ENCODE measurements around the gene JAK2.
"Not testable (repeated sequence)": the region's sequence is repeated elsewhere in the genome, so short reads cannot be mapped to it uniquely, and the experiment has no call there.

JAK2 gene

DNA sequence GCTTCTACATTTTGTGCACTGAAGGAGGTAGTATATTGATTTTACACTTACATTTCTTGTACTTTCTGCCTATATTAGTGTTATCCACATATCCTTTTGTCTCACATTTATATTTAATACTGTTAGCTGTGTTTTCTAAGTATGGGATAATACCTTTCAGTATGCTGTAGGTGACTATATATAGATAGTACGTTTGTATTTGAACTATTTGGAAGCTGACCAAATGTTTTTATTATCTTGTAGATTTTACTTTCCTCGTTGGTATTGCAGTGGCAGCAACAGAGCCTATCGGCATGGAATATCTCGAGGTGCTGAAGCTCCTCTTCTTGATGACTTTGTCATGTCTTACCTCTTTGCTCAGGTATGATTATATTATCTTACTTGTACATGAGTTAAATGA, 59.1 kb downstream of the JAK2 start:
- DNase-seq = no peak

DNA sequence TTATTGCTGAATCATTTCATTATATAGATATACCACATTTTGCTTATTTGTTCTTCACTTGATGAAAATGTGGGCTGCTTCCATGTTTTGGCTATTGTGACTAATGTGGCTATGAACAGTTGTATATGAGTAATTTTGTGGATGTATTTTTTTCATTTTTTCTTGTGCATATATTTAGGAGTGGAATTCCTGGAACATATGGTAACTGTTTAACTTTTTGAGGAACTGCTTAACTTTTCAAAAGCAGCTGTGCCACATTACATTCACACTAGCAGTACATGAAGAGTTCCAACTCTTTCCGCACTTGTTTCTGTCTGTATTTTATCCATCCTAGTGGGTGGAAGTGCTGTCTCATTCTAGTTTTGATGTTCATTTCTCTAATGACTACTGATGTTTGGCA, 67.8 kb downstream of the JAK2 start:
- no peak for DNase-seq

DNA sequence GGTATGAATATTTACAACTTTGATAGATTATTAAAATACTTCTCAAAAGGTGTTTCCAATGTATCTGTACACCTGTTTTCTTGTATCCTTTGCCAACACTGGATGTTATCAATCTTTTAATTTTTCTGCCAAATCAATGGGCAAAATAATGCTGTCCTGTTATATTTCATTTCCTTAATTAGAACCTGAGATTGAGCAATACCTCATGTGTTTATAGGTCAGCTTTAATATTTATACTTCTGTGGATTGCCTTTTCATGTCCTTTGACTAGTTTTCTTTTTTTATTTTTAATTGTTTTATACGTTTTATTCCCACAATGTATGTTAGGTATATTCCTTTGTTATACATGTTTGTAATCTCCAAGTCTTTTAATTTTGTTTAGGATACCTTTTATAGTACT, 77.6 kb downstream of the JAK2 start:
- DNase-seq = no peak

DNA sequence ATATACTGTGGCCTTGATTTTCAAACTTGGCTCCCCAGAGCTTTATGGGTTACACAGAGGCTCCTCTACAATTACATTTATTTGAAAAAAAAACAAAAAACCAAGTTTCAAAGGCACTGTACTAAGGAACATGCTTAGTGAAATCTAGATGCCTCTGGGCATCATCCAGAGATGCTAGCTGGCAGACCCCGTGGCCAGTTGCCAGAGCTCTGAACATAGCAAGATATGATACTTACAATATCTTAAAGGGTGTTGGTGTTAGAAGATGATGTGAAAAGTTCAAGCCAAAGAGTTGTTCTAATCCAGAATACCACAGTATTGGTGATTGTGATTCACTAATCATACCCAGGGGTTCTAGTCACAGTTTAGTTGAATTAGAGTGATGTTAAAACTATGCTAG, 87.8 kb downstream of the JAK2 start:
- no peak for DNase-seq

DNA sequence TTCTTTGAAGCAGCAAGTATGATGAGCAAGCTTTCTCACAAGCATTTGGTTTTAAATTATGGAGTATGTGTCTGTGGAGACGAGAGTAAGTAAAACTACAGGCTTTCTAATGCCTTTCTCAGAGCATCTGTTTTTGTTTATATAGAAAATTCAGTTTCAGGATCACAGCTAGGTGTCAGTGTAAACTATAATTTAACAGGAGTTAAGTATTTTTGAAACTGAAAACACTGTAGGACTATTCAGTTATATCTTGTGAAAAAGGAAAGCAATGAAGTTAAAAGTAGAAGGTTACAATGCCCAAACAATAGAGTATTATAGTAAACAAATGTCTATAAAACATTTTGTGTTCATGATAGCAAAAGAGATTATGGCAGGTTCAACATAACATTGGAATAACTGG, 88.6 kb downstream of the JAK2 start:
- no peak for DNase-seq

DNA sequence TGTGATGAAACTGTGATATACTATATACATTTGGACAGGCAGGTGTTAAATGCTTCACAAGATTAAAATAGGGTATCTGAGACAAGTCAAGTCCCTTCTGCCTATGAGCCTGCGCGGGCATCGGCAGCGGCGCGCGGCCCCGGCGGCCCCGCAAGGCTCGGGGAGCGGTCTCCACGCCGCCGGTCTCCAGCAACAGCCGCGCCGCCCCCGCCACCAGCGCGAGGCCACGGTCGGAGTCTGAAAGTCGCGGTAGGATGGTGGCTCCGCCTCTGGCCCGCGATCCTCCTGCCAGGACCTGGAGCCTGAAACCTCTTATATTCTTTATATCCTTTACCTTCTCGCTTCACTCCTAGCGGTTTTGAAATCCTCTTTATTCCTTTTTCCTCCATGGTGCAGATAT, 100.9 kb downstream of the JAK2 start:
- no peak for DNase-seq

DNA sequence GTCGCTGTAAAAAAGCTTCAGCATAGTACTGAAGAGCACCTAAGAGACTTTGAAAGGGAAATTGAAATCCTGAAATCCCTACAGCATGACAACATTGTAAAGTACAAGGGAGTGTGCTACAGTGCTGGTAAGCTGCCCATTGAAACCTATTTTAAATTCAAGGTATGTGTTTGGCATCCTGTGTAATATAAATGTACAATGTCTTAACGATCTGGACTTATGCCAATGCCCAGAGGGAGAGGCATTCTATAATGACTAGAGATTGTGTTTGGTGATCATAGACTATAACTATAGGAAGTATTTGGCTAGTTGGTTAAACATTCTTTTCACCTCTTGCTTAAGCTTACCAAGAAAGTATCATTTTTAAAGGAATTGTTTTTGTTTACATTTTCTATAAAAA, 104.7 kb downstream of the JAK2 start:
- DNase-seq = no peak

DNA sequence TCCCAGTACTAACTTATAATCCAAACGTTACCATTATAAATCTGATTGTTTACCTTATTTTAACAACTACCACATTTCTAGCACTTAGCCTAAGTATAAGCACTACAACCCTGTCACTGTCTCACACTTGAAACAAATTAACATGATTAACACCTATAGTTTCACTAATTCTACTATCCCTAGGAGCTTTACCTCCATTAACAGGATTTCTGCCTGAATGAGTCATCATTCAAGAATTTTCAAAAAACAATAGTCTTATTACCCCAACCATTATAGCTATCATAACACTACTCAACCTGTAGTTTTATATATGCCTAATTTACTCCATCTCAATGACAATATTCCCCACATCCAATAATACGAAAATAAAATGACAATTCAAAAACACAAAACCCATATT, 110.7 kb downstream of the JAK2 start:
- DNase-seq = no peak

DNA sequence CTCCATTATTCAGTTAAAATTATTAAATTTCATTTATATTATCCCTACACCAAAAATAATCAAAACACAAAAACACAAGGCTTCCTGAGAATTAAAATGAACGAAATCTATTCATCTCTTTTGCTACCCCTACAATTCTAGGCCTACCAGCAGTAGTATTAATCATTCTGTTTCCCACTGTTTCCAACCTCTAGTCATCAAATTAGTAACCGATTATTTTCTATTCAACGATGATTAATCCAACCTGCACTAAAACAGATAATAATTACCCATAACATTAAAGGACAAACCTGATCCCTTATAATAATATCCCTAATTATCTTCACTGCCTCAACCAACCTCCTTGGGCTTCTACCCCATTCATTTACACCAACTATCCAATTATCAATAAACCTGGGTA, 114.4 kb downstream of the JAK2 start:
- no peak for DNase-seq

DNA sequence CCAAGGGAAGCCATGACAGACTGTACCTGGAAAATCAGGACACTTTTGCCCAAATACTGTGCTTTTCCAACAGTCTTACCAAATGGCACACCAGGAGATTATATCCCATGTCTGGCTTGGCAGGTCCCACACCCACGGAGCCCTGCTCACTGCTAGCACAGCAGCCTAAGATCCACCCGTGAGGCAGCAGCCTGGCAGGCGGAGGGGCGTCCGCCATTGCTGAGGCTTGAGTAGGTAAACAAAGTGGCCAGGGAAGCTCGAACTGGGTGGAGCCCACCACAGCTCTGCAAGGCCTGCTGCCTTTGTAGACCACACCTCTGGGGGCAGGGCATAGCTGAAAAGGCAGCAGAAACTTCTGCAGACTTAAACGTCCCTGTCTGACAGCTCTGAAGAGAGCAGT, 116.1 kb downstream of the JAK2 start:
- DNase-seq = not testable (repeated sequence)

DNA sequence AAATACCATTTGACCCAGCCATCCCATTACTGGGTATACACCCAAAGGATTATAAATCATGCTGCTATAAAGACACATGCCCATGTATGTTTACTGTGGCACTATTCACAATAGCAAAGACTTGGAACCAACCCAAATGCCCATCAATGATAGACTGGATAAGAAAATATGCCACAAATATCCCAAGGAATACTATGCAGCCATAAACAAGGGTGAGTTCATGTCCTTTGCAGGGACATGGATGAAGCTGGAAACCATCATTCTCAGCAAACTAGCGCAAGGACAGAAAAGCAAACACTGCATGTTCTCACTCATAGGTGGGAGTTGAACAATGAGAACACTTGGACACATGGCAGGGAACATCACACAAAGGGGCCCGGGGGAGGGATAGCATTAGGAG, 121.4 kb downstream of the JAK2 start:
- DNase-seq = not testable (repeated sequence)

DNA sequence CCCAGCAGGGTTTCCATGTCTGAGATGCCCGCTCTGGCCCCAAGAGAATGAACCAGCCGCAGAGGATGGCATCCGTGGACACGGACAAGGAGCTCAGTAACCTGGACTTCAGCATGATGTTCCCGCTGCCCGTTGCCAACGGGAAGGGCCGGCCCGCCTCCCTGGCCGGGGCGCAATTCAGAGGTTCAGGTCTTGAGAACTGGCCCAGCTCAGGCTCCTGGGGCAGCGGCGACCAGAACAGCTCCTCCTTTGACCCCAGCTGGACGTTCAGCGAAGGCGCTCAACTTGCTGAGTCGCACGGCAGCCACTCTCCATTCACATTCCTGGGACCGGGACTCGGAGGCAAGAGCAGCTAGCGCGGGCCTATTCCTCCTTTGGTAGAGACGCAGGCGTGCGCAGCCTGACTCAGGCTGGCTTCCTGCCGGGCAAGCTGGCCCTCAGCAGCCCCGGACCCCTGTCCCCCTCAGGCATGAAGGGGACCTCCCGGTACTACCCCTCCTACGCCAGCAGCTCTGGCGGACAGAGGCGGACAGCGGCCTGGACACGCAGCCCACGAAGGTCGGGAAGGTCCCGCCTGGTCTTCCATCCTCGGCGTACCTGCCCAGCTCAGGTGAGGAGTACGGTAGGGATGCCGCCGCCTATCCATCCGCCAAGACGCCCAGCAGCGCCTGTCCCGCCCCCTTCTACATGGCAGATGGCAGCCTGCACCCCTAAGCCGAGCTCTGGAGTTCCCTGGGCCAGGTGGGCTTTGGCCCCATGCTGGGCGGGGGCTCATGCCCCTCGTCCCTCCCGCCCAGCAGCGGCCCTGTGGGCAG, 126.0 kb downstream of the JAK2 start:
- no peak for DNase-seq

DNA sequence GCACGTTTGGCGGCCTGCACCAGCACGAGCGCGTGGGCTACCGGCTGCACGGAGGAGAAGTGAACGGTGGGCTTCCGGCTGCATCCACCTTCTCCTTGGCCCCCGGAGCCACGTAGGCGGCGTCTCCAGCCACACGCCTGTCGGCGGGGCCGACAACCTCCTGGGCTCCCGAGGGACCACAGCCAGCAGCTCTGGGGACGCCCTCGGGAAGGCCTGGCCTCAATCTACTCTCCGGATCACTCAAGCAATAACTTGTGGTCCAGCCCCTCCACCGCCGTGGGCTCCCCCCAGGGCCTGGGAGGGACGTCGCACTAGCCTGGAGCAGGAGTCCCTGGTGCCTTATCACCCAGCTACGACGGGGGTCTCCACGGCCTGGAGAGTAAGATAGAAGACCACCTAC, 126.6 kb downstream of the JAK2 start:
- no peak for DNase-seq

DNA sequence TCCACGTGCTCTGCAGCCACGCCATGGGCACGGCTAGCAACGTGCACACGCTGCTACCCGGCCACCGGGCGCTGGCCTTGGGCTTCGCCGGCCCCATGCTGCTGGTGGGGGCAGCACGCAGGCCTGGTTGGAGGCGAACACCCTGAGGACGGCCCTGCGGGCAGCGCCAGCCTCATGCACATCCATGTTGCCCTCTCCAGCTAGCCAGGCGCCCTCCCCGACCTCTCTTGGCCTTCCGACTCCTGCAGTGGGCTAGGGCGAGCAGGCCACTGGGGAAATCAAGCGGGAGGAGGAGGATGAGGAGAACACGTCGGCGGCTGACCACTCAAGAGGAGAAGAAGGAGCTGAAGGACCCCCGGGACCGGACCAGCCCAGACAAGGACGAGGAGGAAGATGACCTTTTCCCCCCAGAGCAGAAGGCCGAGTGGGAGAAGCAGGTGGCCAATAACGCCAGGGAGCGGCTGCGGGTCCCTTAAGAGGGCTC, 127.1 kb downstream of the JAK2 start:
- no peak for DNase-seq

DNA sequence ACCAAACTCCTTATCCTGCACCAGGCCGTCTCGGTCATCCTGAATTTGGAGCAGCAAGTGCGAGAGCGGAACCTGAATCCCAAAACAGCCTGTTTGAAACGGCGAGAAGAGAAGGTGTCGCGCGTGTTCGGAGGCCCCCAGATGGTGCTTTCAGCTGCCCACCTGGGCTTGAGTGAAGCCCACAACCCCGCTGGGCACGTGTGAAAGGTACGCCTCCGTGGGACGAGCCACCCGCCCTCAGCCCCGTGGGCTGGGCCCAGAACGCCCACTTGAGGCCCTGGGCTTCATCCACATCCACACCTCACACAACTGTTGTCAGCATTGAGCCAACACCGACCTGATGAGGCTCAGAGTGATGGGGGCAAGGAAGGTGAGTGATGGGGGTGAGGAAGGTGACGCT, 127.6 kb downstream of the JAK2 start:
- no peak for DNase-seq

DNA sequence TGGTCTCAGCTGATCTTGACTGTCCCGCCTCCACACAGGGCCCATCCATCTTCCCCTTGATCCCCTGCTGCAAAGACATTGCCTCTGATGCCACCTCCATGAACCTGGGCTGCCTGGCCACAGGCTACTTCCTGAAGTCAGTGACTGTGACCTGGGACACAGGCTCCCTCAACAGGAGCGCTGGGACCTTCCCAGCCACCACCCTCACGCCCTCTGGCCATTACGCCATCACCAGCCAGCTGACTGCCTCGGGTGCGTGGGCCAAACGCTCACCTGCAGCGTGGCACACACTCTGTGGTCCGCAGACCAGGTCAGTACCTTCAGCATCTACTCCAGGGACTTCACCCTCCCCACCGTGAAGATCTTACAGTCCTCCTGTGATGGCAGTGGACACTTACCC, 128.5 kb downstream of the JAK2 start:
- DNase-seq = no peak

DNA sequence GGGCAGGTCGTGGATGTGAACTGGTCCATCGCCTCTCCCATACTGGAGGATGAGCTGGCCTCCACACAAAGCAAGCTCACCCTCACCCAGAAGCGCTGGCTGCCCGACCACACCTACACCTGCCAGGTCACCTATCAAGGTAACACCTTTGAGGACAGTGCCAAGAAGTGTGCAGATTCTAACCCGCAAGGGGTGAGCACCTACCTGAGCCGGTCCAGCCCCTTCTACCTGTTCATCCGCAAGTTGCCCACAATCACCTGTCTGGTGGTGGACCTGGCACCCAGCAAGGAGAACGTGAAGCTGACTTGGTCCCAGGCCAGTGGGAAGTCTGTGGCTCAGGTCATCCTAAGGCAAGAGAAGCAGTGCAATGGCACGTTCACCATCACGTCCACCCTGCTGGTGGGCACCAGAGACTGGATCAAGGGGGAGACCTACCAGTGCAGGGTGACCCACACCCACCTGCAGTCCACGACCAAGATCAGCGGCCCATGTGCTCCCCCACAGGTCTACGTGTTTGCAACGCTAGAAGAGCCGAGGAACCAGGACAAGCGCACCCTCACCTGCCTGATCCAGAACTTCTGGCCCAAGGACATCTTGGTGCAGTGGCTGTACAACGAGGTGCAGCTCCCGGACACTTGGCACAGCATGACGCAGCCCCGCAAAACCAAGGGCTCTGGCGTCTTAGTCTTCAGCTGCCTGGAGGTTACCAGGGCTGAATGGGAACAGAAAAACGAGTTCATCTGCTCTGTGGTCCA, 129.1 kb downstream of the JAK2 start:
- no peak for DNase-seq

DNA sequence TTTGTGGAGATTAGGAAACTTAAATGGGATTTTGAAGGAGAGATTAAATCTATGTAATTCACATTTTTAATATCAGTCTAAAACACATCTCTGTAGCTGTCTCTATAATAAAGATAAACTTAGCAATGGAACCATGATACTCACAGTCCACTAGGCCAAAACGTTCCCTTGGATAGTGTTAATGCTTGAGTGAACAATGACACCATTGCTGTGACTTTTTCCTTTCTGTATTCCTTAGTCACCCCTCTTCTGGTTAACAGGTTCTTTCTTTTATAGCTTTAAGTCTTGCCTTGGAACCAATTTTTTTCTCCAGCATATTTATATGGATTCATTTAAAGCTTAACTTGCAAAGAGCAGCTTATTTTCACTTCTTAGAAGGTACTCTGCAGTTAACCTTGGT, 137.0 kb downstream of the JAK2 start:
- DNase-seq = no peak

DNA sequence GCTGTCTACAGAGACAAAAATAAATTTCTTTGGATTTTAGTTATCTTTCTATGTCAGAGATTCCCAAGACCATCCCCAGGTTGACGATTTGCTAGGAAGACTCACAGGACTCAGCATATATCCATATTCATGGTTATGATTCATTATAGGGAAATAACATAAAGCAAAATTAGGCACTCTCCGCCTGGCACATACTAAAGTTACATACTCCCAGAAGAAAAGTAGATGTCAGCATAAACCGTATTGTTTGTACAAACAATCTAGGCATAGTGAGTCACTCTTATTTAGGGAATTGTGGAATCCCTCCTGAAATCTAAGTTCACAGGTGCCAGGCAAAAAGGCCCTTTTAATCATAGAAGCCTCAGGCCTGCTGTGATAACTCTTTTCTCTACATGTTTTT, 137.4 kb downstream of the JAK2 start:
- no peak for DNase-seq

DNA sequence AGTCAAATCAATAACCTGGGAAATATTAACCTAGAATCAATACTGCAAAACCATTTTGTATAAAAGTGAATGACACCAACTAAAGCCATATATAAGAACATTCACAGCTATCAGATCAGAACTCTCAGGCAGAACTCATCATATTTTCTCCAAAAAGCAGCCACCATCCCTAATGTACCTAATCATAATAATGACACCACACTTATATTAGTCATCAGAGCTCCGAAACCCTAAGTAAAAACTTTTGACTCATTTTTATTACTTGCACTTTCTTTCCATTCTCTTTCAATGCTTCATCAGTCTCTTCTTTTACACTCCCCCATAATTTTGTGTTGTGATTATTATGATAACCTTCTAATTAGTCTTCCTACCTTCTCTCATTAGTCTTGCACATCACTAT, 155.1 kb downstream of the JAK2 start:
- DNase-seq = no peak

DNA sequence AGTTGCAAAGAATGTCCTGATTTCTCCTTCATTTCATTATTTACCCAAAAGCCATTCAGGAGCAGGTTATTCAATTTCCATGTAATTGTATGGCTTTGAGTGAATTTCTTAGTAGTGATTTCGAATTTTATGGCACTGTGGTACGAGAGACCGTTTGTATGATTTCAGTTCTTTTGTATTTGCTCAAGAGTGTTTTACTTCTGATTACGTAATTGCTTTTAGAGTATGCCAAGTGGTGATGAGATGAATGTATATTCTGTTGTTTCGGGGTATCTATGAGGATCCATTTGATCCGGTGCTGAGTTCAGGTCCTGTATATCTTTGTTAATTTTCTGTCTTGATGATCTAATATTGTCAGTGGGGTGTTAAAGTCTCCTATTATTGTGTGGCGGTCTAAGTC, 159.1 kb downstream of the JAK2 start:
- no peak for DNase-seq

DNA sequence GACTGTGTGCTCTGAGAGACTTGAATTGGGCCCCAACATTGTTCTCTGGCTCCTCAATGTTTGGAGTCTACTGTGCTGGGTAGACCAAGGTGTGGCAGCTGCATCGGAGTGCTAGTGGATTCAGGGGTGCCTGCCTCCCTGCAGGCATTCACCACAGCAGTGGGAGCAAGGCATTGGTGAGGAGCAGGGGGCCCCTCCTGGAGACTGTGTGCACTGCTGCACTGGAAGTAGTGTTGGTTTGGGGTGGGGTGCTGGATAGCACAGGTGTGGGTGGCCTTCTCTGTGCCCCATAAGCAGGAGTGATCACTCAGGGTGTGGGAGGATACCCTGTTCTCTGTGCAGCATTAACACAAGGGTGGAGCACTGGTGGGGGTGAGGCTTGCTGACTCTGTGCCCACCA, 161.2 kb downstream of the JAK2 start:
- DNase-seq = no peak
